Spleen (tissue), 11 donors: ENCODE measurements around the gene SPRR2E. TPM values are rescaled to one million over a fixed set of nuclear protein-coding genes. Genes with fewer than 3 reads are reported as not detected.
"Not testable (repeated sequence)": the region's sequence is repeated elsewhere in the genome, so short reads cannot be mapped to it uniquely, and the experiment has no call there.

Experiments
- DNase-seq: peaks from one replicate; pipeline ENCODE4 v3.0.0-alpha.2; 2020
- H3K27ac ChIP-seq, 8 donors: fragments of 200-600 bp; sonication (generic) in 7 of 8; 1 replicate in 4 of 8; 2 replicates in 4 of 8; pipeline versions ENCODE4 v1.5.0 to v1.8.0; 2016 to 2021; ENCODE audit warnings: inconsistent platforms in 4 of 8, mild to moderate bottlenecking in 4 of 8, moderate library complexity in 1 of 8
- H3K27me3 ChIP-seq, 7 donors: fragments of 200-600 bp; sonication (generic) in 6 of 7; replicated peaks in 1 of 7; 1 replicate in 4 of 7; 2 replicates in 3 of 7; pipeline versions ENCODE4 v1.5.0 to v1.8.0; 2016 to 2021; ENCODE audit warnings: inconsistent platforms in 3 of 7, mild to moderate bottlenecking in 1 of 7
- H3K36me3 ChIP-seq, 6 donors: fragments of 200-600 bp; sonication (generic) in 5 of 6; 1 replicate in 4 of 6; 2 replicates in 2 of 6; pipeline versions ENCODE4 v1.5.0 to v1.8.0; 2016 to 2021; ENCODE audit warnings: inconsistent platforms in 2 of 6
- H3K4me1 ChIP-seq, 6 donors: fragments of 200-600 bp; sonication (generic) in 5 of 6; 1 replicate in 3 of 6; 2 replicates in 3 of 6; pipeline versions ENCODE4 v1.5.0 to v1.8.0; 2016 to 2021; ENCODE audit warnings: inconsistent platforms in 3 of 6
- H3K4me3 ChIP-seq, 8 donors: fragments of 200-600 bp; sonication (generic) in 7 of 8; 1 replicate in 4 of 8; 2 replicates in 4 of 8; pipeline versions ENCODE4 v1.5.0 to v1.8.0; 2016 to 2021; ENCODE audit warnings: inconsistent platforms in 4 of 8, mild to moderate bottlenecking in 4 of 8, moderate library complexity in 2 of 8
- H3K9me3 ChIP-seq, 8 donors: fragments of 200-600 bp; sonication (generic) in 7 of 8; 1 replicate in 4 of 8; 2 replicates in 4 of 8; pipeline versions ENCODE4 v1.5.0 to v1.8.0; 2016 to 2021; ENCODE audit warnings: inconsistent platforms in 4 of 8
- CTCF ChIP-seq, 11 experiments: fragments of 200-600 bp in 7 of 11; fragments of 450-650 bp in 4 of 11; sonication (generic) in 4 of 11; IDR thresholded peaks in 8 of 11; conservative IDR thresholded peaks in 3 of 11; 1 replicate in 7 of 11; 2 replicates in 4 of 11; pipeline versions ENCODE4 v1.4.0 to v1.8.0; 2016 to 2021; ENCODE audit warnings: antibody characterized with exemption in 11 of 11, inconsistent platforms in 4 of 11, mild to moderate bottlenecking in 1 of 11
- POLR2A ChIP-seq, 3 donors: fragments of 450-650 bp; IDR thresholded peaks; one replicate each; pipeline ENCODE4 v1.5.1; 2017; ENCODE audit warnings: antibody characterized with exemption in 3 of 3, mild to moderate bottlenecking in 1 of 3
- POLR2AphosphoS5 ChIP-seq, 3 donors: sonication (generic); formaldehyde crosslinking; IDR thresholded peaks; one replicate each; pipeline ENCODE4 v1.5.1; 2017; ENCODE audit warnings: antibody characterized with exemption in 3 of 3
- WGBS, 5 donors: extraction: QIAGEN DNeasy Blood & Tissue Kit in 3 of 5; methylation state at CpG; one replicate each; pipeline versions ENCODE4 v1.1.5 to v1.1.7; 2013 to 2018; 5-methylcytosine and 5-hydroxymethylcytosine counted together
- intact Hi-C: fragments of 100-400 bp; cut with DNase I; formaldehyde crosslinking; loops from one replicate; pipeline ENCODE4 v1.15.0; 2023; ENCODE audit warnings: low total_unique reads
- polyA plus RNA-seq, 3 donors: library from polyadenylated mRNA; stranded (reverse); fragments of 200-250 nt; gene quantifications; one replicate each; pipeline ENCODE4 v1.2.1, GENCODE V29; 2013
- small RNA-seq, 4 donors: library from RNA; depleted of rRNA; stranded (forward); fragments of <200 nt; gene quantifications; one replicate each; pipeline ENCODE3, GENCODE V24; 2016
- total RNA-seq, 7 donors: library from RNA; depleted of rRNA in 3 of 7; stranded (reverse); fragments of >200 nt in 3 of 7; fragmentation: NEBNext Ultra II Directional in 4 of 7; extraction: Animal tissue kit (Norgen Biotek cat#: 25700) in 4 of 7; gene quantifications; one replicate each; pipeline versions ENCODE4 v1.1.0 to v1.2.1, GENCODE V29; 2016 to 2021
- donor health status: healthy with polysubstance abuse.
- donor health status: DM: no; HTN: no; CAD: no; lungs with moderate emphysema.
- donor health status: DM: no; HTN: no; CAD: no.
- donor health status: Bipolar disorder and iron deficiency.
- donor health status: healthy.
- donor health status: DM: no; HTN: no; CAD: no.
- donor health status: DM: yes; HTN: yes; CAD: no.

Gene SPRR2E
- total and polyA plus RNA-seq, 10 donors = 0.45 TPM; not detected in 9

DNA sequence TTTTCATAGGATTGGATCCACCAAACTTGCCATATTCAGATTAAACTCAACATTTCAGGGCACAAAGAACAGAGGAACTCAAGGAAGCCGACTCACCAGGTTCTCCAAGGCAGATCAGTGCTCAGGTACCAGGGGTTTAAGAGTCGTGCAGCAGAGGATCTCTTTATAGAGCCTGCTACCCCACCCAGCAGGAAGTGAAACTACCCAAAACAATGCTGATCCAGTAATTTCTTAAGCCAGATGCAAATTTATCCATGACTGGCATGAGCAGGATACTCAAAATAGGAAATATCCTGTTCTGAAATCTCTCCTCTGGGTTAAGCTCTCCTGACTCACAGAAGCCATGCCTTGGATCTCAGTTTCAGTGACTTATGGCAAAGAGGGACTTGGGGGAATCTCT is 37.0 kb downstream of the SPRR2E start, which contains the start of gene SPRR2A:
Gene SPRR2A, minus strand, starts transcription at position 138 of the 400 bp plus-strand sequence. CDS start 777 bp downstream, outside the sequence.
- no peak within 1 kb of the TSS for H3K27ac ChIP-seq
- no peaks in the 10 kb centered on the region for H3K4me1 ChIP-seq
- no peak for TF ChIP-seq CTCF (IDR thresholded peaks at IDR 0.05 in 8 of 11, conservative IDR thresholded peaks at IDR 0.05 in 3 of 11)
- TF ChIP-seq POLR2AphosphoS5 (IDR thresholded peaks at IDR 0.05) = no peak
- TF ChIP-seq POLR2A (IDR thresholded peaks at IDR 0.05) = no peak
- H3K27me3 ChIP-seq = peaks cover 0 to 25% (median 0%) of the 10 kb centered on the region in 7 donors
- no peak for DNase-seq
- H3K9me3 ChIP-seq = peaks cover 0 to 4% (median 0%) of the 10 kb centered on the region in 8 donors
- H3K36me3 ChIP-seq = no peaks in the 10 kb centered on the region
- intact Hi-C loops = no loop called here
- H3K4me3 ChIP-seq = no peak within 1 kb of the TSS
- 46 to 69% (median 58%) methylated on average over 2 of the region's 2 CpGs for WGBS, 5 donors

- H3K36me3 ChIP-seq, DNase-seq, H3K9me3 ChIP-seq, H3K4me3 ChIP-seq, intact Hi-C loops, H3K4me1 ChIP-seq, H3K27ac ChIP-seq: not testable (repeated sequence)
- 56 to 64% (median 58%) methylated on average over 3 of the region's 3 CpGs for WGBS, 5 donors
- H3K27me3 ChIP-seq = peaks cover 0 to 29% (median 0%) of the 10 kb centered on the region in 7 donors
Measured at GRCh38 chr1:153056111-153056510, 38.2 kb downstream of the SPRR2E start.

GRCh38 chr1:153049211-153049610 is 45.1 kb downstream of the SPRR2E start:
- H3K36me3 ChIP-seq = no peaks in the 10 kb centered on the region
- no peak for DNase-seq
- WGBS, 5 donors = 71 to 94% (median 82%) methylated on average over 1 to 2 of the region's 2 CpGs
- no peaks in the 10 kb centered on the region for H3K4me1 ChIP-seq
- H3K9me3 ChIP-seq = peaks cover 0 to 4% (median 0%) of the 10 kb centered on the region in 8 donors
- H3K27me3 ChIP-seq = peaks cover 0 to 40% (median 0%) of the 10 kb centered on the region in 7 donors
- no peak overlapping the region for H3K4me3 ChIP-seq
- TF ChIP-seq POLR2A (IDR thresholded peaks at IDR 0.05) (no peak), CTCF (IDR thresholded peaks at IDR 0.05 in 8 of 11, conservative IDR thresholded peaks at IDR 0.05 in 3 of 11) (no peak), POLR2AphosphoS5 (IDR thresholded peaks at IDR 0.05) (no peak)
- H3K27ac ChIP-seq = no peak overlapping the region
- intact Hi-C loops = no loop called here

Small RNA genes within 50 kb of the gene (small RNA-seq; reads per million reads assigned to genes)
- gene SPRR2C = 0 reads per million in 4 donors

Other genes starting within 250 kb of the SPRR2E start
- gene LCE7A, start 234.5 kb downstream of the SPRR2E start, total RNA-seq = not detected
- not detected for gene LCE7A, start 234.5 kb downstream of the SPRR2E start, polyA plus RNA-seq
- gene SMCP, start 216.2 kb downstream of the SPRR2E start, total RNA-seq = not detected
- not detected for gene SMCP, start 216.2 kb downstream of the SPRR2E start, polyA plus RNA-seq
- gene IVL, start 186.0 kb downstream of the SPRR2E start, total RNA-seq = not detected
- under 1 TPM in 2 of 3 donors, not detected in 1; 0.04 to 0.05 TPM for gene IVL, start 186.0 kb downstream of the SPRR2E start, polyA plus RNA-seq
- gene SPRR5, start 147.3 kb downstream of the SPRR2E start, total RNA-seq = not detected
- not detected for gene SPRR5, start 147.3 kb downstream of the SPRR2E start, polyA plus RNA-seq
- gene SPRR4, start 123.9 kb downstream of the SPRR2E start, total RNA-seq = not detected
- gene SPRR4, start 123.9 kb downstream of the SPRR2E start, polyA plus RNA-seq = not detected
- not detected for gene SPRR1A, start 110.4 kb downstream of the SPRR2E start, total RNA-seq
- gene SPRR1A, start 110.4 kb downstream of the SPRR2E start, polyA plus RNA-seq = not detected
- not detected for gene SPRR3, start 92.8 kb downstream of the SPRR2E start, total RNA-seq
- 1 to 10 TPM in 2 of 3 donors, under 1 TPM in 1; 0.39 to 9.3 (median 1.8) TPM for gene SPRR3, start 92.8 kb downstream of the SPRR2E start, polyA plus RNA-seq
- not detected for gene SPRR1B, start 63.3 kb downstream of the SPRR2E start, total RNA-seq
- 1 to 10 TPM in 1 of 3 donors, under 1 TPM in 1, not detected in 1; 0.30 to 1.2 TPM for gene SPRR1B, start 63.3 kb downstream of the SPRR2E start, polyA plus RNA-seq
- not detected for gene SPRR2D, start 53.4 kb downstream of the SPRR2E start, total RNA-seq
- gene SPRR2D, start 53.4 kb downstream of the SPRR2E start, polyA plus RNA-seq = 1 to 10 TPM in 1 of 3 donors, not detected in 2; 1.1 TPM
- gene SPRR2A, start 37.0 kb downstream of the SPRR2E start, total RNA-seq = not detected
- 1 to 10 TPM in 1 of 3 donors, under 1 TPM in 1, not detected in 1; 0.30 to 2.2 TPM for gene SPRR2A, start 37.0 kb downstream of the SPRR2E start, polyA plus RNA-seq
- not detected for gene SPRR2B, start 22.9 kb downstream of the SPRR2E start, total RNA-seq
- gene SPRR2B, start 22.9 kb downstream of the SPRR2E start, polyA plus RNA-seq = not detected
- gene SPRR2F, start 19.0 kb upstream of the SPRR2E start, total RNA-seq = not detected
- gene SPRR2F, start 19.0 kb upstream of the SPRR2E start, polyA plus RNA-seq = not detected
- gene SPRR2G, start 56.4 kb upstream of the SPRR2E start, total RNA-seq = not detected
- gene SPRR2G, start 56.4 kb upstream of the SPRR2E start, polyA plus RNA-seq = not detected
- not detected for gene LELP1, start 108.9 kb upstream of the SPRR2E start, total RNA-seq
- gene LELP1, start 108.9 kb upstream of the SPRR2E start, polyA plus RNA-seq = not detected
- gene PRR9, start 123.1 kb upstream of the SPRR2E start, total RNA-seq = not detected
- not detected for gene PRR9, start 123.1 kb upstream of the SPRR2E start, polyA plus RNA-seq
- gene LORICRIN, start 165.2 kb upstream of the SPRR2E start, total RNA-seq = not detected
- under 1 TPM; 0.38 to 0.83 (median 0.53) TPM for gene LORICRIN, start 165.2 kb upstream of the SPRR2E start, polyA plus RNA-seq
- gene PGLYRP3, start 218.4 kb upstream of the SPRR2E start, total RNA-seq = not detected
- not detected for gene PGLYRP3, start 218.4 kb upstream of the SPRR2E start, polyA plus RNA-seq